ENCODE data around the gene GUCY2D.

DNA sequence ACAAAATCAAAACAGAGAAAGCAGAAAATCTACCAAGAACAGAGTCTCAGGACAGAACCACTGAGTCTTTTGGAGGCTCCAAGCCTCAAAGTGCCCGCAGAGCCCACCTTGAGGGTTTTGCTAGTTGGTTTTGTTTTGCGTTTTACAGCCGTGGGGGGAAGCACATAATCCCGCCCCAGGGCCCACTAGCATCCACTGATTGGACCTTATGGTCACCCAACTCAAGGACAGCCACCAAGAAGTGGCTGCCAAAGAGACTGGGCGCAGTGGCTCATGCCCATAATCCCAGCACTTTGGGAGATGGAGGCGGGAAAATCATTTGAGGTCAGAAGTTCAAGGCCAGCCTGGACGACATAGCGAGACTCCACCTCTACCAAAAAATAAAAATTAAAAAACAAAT, 46.3 kb downstream of the GUCY2D start:
- TF ChIP-seq, protein P1, sequence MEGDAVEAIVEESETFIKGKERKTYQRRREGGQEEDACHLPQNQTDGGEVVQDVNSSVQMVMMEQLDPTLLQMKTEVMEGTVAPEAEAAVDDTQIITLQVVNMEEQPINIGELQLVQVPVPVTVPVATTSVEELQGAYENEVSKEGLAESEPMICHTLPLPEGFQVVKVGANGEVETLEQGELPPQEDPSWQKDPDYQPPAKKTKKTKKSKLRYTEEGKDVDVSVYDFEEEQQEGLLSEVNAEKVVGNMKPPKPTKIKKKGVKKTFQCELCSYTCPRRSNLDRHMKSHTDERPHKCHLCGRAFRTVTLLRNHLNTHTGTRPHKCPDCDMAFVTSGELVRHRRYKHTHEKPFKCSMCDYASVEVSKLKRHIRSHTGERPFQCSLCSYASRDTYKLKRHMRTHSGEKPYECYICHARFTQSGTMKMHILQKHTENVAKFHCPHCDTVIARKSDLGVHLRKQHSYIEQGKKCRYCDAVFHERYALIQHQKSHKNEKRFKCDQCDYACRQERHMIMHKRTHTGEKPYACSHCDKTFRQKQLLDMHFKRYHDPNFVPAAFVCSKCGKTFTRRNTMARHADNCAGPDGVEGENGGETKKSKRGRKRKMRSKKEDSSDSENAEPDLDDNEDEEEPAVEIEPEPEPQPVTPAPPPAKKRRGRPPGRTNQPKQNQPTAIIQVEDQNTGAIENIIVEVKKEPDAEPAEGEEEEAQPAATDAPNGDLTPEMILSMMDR (conservative IDR thresholded peaks at IDR 0.05; ENCODE audit: low read depth, low read length): no peak
- no peak for TF ChIP-seq EZH2 (IDR thresholded peaks at IDR 0.05; ENCODE audit: borderline replicate concordance, low read depth, low read length, poor library complexity, severe bottlenecking)

Data from A673 (cell line).